ENCODE measurements around the gene NLGN2.

DNA sequence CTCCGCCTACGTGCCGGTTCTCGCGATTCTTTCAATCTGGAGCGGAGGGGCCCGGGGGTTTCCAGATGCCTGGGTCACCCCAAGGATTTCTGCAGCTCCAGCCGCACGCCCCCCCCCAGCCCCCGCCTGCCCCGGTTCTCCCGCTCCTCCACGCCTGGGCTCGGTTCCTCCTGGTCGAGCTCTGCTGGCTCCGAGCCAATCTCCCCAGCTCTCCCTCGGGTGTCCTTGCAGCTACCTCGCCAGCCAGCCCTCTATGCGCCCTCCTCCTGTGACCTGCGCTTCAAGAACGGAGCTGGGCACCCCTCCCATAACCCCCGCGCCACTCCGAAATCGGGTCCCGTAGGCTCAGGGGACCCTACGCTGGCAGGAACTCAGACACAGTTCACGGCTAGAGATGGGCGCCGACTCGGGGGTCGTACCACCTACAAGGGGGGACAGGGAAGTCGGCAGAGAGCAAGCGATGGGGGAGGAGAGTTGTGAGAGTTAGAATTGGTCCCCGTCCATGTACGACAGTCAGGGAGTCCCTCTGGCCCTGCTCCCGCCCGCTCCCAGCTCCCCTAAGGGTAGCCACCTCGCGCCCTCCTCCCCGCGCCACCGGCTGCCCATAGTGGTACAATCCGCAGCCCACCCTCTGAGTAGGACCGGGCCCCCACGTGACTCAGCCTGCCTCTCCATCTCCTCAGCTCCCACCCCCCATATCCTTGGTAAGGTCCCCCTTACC, 32.6 kb downstream of the NLGN2 start:
- no peak for TF ChIP-seq POLR2A (IDR thresholded peaks at IDR 0.05)
- TF ChIP-seq, protein P1, sequence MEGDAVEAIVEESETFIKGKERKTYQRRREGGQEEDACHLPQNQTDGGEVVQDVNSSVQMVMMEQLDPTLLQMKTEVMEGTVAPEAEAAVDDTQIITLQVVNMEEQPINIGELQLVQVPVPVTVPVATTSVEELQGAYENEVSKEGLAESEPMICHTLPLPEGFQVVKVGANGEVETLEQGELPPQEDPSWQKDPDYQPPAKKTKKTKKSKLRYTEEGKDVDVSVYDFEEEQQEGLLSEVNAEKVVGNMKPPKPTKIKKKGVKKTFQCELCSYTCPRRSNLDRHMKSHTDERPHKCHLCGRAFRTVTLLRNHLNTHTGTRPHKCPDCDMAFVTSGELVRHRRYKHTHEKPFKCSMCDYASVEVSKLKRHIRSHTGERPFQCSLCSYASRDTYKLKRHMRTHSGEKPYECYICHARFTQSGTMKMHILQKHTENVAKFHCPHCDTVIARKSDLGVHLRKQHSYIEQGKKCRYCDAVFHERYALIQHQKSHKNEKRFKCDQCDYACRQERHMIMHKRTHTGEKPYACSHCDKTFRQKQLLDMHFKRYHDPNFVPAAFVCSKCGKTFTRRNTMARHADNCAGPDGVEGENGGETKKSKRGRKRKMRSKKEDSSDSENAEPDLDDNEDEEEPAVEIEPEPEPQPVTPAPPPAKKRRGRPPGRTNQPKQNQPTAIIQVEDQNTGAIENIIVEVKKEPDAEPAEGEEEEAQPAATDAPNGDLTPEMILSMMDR (IDR thresholded peaks at IDR 0.05): no peak
